Measurements from ENCODE around the gene NEURL1B.

NEURL1B gene

DNA sequence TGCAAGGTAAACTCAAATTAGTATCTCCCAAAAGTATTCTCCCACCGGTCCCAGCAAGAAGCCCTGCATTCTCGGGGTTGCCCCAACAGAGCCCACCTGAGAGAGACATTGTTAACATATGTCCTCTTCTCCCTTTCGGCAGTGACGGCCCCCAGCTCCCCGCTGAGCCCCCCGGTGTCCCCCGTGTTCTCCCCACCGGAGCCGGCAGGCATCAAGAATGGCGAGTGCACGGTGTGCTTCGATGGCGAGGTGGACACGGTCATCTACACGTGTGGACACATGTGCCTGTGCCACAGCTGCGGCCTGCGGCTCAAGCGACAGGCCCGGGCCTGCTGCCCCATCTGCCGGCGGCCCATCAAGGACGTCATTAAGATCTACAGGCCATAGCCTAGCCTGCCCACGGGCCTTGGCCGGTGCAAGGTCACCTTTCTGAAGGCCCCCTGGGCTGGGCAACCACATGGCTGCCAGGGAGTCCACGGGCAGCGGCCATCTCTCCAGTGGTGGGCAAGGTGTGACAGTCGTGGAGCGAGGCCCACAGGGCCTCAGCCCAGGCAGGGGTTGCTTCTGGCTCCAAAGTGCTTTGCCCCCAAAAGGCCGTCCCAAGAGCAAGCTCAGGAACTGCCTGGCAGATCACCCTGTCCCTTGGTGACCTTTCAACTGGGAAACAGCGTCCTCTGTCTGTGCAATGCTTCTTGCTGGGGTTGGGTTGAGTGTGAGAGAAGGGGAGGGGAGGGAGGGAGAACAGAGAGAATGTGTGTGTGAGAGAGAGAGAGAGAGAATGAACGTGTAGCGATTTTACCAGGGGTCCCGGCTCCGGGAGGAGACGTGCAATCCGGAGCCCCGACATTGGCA is 45.7 kb downstream of the NEURL1B start:
- TF ChIP-seq TAF1 (IDR thresholded peaks at IDR 0.05; ENCODE audit: borderline replicate concordance, low read depth, low read length) (no peak), POLR2AphosphoS5 (IDR thresholded peaks at IDR 0.05; ENCODE audit: low read depth, low read length) (no peak), POLR2A (IDR thresholded peaks at IDR 0.05; ENCODE audit: low read depth, low read length) (no peak)
- FAIRE-seq (no peak), DNase-seq (ENCODE audit: insufficient read length) (no peak)

DNA sequence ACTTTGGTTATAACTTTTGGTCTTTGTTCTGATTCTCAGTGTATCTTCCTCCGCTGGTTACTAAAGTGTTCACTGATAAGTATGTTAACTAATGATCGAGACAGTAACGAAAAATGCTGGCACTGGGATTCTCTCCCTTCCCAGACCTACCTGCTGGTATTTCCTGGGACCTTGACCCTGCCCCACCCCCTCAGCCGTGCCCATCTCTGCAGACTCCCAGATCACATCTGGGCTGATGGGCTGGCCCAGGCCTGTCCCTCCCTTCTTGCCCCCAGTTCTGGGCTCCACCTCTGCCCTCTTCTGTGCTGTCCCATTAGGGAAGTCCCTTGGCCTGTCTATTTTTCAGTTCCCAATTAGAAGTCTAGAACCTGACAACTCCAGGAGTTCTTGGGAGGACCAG is 46.9 kb downstream of the NEURL1B start:
- DNase-seq (ENCODE audit: insufficient read length): no peak
- TF ChIP-seq TAF1 (IDR thresholded peaks at IDR 0.05; ENCODE audit: borderline replicate concordance, low read depth, low read length) (no peak), POLR2AphosphoS5 (IDR thresholded peaks at IDR 0.05; ENCODE audit: low read depth, low read length) (no peak), POLR2A (IDR thresholded peaks at IDR 0.05; ENCODE audit: low read depth, low read length) (no peak)
- FAIRE-seq: no peak

DNA sequence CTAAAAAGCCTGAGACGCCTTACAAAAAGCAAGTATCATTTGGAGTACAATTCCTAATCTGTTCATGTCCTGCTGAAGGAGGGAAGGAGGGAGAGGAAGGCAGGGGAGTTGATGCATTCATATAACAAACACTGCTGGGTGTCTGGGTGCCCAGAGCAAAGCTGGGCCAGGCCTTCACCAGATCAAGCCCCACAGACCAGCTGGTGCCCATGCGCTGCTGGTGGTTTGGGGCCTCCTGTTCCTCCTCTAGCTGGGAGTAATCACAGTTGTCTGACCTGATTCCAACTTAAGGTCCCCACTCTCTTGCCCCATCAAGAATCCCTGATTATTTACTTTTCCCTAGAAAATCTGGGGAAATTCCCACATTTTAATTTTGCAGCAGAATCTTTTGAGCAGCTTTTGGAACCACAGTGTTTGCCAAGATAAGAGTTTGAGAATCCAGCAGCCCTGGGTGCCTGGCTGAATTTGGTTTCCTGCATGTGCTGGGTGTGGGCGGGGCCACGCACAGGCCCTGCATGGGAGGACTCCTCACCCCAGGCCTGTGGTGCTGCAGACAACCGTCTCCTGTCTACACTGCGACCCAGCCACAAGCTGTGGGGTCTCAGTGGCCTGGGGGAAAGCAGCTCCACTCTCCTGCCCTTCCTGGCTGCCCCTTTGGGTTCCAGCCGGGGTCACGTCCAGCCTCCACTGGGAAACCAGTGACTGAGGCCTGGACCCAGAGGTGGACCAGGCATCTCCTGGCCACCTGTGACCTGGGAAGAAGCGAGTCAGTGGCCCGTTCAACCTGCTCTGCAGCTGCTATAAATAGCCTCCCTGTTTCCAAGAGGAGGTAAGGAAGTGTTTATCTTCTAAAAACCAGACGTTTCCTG is 47.5 kb downstream of the NEURL1B start:
- DNase-seq (ENCODE audit: insufficient read length) (peak; percentile 73), FAIRE-seq (peak; percentile 76)
- no peak for TF ChIP-seq POLR2A (IDR thresholded peaks at IDR 0.05; ENCODE audit: low read depth, low read length)
- no peak for TF ChIP-seq TAF1 (IDR thresholded peaks at IDR 0.05; ENCODE audit: borderline replicate concordance, low read depth, low read length)
- TF ChIP-seq POLR2AphosphoS5 (IDR thresholded peaks at IDR 0.05; ENCODE audit: low read depth, low read length): no peak

DNA sequence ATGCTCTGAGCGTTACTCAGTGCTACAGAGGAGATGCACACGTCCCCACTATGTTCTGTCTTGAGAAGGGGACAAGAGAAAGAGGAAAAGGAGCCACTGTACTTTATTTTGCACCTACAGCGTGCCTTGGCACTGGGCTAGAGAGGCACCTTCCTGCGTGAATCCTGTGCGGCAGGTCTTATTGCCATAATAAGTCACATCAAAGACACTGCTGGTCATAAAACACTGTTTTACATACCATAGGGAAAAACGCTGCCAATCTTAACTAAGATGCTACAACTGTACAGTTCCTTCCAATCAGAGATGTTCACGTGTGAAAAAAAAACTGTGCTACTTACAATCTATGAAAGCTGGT is 48.1 kb downstream of the NEURL1B start:
- TF ChIP-seq POLR2A (IDR thresholded peaks at IDR 0.05; ENCODE audit: low read depth, low read length) (no peak), POLR2AphosphoS5 (IDR thresholded peaks at IDR 0.05; ENCODE audit: low read depth, low read length) (no peak), TAF1 (IDR thresholded peaks at IDR 0.05; ENCODE audit: borderline replicate concordance, low read depth, low read length) (no peak)
- DNase-seq (ENCODE audit: insufficient read length): no peak
- FAIRE-seq: no peak

DNA sequence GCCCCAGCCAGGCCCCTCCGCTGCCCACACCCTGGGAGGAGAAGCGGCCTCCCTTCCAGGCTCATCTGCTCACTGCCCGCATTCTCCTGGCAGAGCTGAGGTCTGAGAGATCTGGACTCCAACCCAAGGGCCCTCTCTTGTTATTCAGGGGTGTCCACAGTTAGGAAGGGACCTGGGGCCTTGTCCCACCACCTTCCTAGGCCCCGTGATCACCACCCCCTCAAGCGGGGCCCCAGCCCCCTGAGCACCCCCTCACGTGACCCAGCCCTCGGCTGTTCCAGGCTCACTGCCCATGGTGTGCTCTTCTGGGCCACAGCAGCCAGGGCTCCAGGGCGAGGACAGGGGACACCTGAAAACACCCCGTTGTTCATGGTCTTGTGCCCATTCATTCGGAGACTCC is 48.7 kb downstream of the NEURL1B start:
- no peak for DNase-seq (ENCODE audit: insufficient read length)
- no peak for TF ChIP-seq POLR2AphosphoS5 (IDR thresholded peaks at IDR 0.05; ENCODE audit: low read depth, low read length)
- TF ChIP-seq TAF1 (IDR thresholded peaks at IDR 0.05; ENCODE audit: borderline replicate concordance, low read depth, low read length): no peak
- TF ChIP-seq POLR2A (IDR thresholded peaks at IDR 0.05; ENCODE audit: low read depth, low read length): no peak
- no peak for FAIRE-seq

DNA sequence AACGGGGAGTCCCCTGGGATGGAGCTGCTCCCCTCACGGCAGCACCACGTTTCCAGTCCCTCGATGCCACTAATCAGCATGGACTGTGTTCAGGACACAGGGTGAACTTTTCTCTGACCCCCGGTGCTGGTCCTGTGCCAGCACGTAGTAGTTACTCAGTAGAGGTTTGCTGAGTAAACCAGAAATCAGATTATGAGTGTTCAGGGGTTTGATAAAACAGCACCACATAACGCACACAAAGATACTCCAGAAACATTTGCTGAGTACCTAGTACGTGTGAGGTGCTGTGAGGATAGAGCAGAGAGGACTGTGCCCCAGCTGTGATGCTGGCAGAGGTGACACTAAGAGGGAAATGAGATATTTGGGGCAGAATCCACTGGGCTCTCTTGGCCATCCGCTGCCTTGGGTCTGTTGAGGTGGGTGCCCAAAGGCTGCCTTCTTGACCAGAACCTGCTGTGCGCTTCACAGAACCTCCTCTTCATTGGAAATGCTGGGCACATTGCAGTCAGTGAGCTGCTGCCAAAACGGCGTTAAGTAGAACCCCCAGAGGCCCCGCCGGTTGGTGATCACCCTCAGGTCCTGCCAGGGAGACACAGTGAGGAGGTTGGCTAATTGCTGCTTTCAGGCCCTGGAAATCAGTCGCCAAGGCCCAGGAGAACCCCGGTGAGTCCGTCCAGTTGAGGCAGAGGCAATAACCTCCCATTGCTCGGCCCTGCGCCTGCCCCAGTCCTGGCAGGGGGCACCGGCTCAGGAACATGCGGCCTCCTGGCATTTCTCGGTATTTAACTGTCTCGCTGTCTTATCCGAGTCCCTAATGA is 49.4 kb downstream of the NEURL1B start:
- no peak for TF ChIP-seq TAF1 (IDR thresholded peaks at IDR 0.05; ENCODE audit: borderline replicate concordance, low read depth, low read length)
- TF ChIP-seq POLR2AphosphoS5 (IDR thresholded peaks at IDR 0.05; ENCODE audit: low read depth, low read length): no peak
- no peak for TF ChIP-seq POLR2A (IDR thresholded peaks at IDR 0.05; ENCODE audit: low read depth, low read length)
- no peak for DNase-seq (ENCODE audit: insufficient read length)
- FAIRE-seq: peak; percentile 81

DNA sequence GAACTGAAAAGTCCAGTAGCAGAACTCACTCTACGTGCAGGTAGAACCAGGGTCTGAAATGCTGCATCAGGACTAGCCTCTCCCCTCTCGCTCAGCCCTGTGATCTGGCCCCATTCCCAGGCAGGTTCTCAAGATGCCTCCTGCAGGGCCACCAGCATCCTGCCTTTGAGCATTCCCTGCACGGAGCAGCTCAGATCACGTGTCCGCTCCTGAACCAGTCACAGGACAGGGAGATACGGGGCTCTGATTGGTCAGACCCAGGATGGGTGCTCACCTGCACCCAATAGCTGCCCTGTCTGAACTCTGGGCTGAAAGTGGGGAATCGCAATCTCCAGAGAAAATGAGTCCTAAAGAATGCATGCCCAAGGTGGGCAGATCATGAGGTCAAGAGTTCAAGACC is 50.8 kb downstream of the NEURL1B start:
- DNase-seq (ENCODE audit: insufficient read length): no peak
- TF ChIP-seq POLR2A (IDR thresholded peaks at IDR 0.05; ENCODE audit: low read depth, low read length) (no peak), TAF1 (IDR thresholded peaks at IDR 0.05; ENCODE audit: borderline replicate concordance, low read depth, low read length) (no peak), POLR2AphosphoS5 (IDR thresholded peaks at IDR 0.05; ENCODE audit: low read depth, low read length) (no peak)
- FAIRE-seq: no peak

DNA sequence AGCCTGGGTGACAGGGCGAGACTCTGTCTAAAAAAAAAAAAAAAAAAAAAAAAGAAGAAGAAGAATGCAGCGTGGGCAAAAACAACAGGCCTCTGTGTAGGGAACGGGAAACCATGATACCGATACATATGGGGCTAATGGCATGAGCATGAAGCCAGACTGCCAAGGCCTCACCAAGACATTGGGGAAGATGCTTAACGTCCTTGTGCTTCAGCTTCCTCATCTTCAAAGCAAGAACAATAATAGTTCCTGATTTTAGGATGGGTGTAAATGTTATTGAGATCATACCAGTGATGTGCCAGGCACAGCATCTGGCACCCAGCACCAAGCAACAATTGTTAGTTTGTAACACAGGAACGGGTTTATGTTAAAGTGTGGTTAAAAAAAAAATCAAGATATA is 51.4 kb downstream of the NEURL1B start:
- TF ChIP-seq POLR2AphosphoS5 (IDR thresholded peaks at IDR 0.05; ENCODE audit: low read depth, low read length) (no peak), POLR2A (IDR thresholded peaks at IDR 0.05; ENCODE audit: low read depth, low read length) (no peak), TAF1 (IDR thresholded peaks at IDR 0.05; ENCODE audit: borderline replicate concordance, low read depth, low read length) (no peak)
- FAIRE-seq (no peak), DNase-seq (ENCODE audit: insufficient read length) (no peak)

DNA sequence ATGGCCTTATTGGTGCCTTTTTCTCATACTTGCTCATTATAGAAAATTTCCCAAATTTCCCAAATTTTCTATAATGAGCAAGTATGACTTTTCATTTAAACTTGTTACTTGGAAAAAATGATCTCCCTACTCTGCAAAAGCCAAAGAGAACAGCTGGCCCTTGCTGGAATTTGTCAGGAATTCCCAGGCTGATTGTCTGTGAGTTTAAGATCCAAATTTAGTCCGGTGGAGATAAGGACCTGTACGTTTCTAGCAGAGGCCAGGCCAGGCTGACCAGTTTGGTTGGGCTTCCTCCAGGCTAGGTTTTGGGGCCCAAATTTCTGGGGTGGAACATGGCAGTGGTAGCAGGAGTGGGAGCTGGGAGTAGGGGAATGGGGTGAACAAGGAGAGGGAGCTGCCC is 51.9 kb downstream of the NEURL1B start:
- no peak for DNase-seq (ENCODE audit: insufficient read length)
- FAIRE-seq: no peak
- TF ChIP-seq POLR2A (IDR thresholded peaks at IDR 0.05; ENCODE audit: low read depth, low read length): no peak
- no peak for TF ChIP-seq TAF1 (IDR thresholded peaks at IDR 0.05; ENCODE audit: borderline replicate concordance, low read depth, low read length)
- TF ChIP-seq POLR2AphosphoS5 (IDR thresholded peaks at IDR 0.05; ENCODE audit: low read depth, low read length): no peak

DNA sequence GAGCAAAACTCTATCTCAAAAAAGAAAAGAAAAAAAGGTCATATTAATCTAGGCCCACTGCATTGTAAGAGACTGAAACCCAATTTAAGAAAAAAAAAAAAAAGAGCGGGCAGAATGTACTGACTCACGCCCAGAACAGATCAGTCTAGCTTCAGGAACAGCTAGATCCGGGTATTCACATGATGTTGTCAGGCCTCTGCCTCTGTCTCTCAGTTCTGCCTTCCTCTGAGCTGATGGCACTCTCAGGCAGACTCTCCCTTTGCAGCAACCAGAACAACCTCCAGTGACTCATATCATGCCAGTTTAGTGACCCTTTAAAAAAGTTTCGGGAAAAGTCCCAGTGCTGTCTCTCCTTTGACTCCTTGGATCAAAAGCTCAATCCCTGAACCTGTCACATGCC is 53.0 kb downstream of the NEURL1B start:
- TF ChIP-seq POLR2AphosphoS5 (IDR thresholded peaks at IDR 0.05; ENCODE audit: low read depth, low read length): no peak
- TF ChIP-seq TAF1 (IDR thresholded peaks at IDR 0.05; ENCODE audit: borderline replicate concordance, low read depth, low read length): no peak
- TF ChIP-seq POLR2A (IDR thresholded peaks at IDR 0.05; ENCODE audit: low read depth, low read length): no peak
- DNase-seq (ENCODE audit: insufficient read length) (no peak), FAIRE-seq (no peak)

DNA sequence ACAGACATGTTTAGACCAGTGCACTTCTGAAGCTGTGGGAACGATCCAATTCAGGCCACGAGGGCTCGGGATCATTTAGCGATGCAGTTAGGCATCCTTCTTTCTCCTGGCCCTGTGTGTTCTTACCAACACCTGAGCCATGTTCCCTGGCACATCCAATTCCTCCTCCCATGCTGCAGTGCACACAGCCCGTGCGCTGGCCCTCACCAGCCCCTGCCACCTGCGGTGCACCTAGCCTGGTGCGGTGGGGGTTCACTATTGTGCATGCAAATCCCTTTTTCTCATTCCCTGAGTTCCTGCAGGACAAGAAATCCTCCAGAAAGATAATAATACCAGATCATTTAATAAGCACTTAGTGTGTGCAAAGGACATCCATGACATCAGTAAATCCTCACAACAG is 53.5 kb downstream of the NEURL1B start:
- no peak for FAIRE-seq
- TF ChIP-seq TAF1 (IDR thresholded peaks at IDR 0.05; ENCODE audit: borderline replicate concordance, low read depth, low read length) (no peak), POLR2AphosphoS5 (IDR thresholded peaks at IDR 0.05; ENCODE audit: low read depth, low read length) (no peak), POLR2A (IDR thresholded peaks at IDR 0.05; ENCODE audit: low read depth, low read length) (no peak)
- DNase-seq (ENCODE audit: insufficient read length): no peak

Data from GM12892 (cell line).